Esophagus squamous epithelium (tissue), 5 donors: Measurements from ENCODE around the gene CATSPER1. TPM values are rescaled to one million over a fixed set of nuclear protein-coding genes. Genes with fewer than 3 reads are reported as not detected.

ENCODE experiments used
- DNase-seq: peaks from one replicate; lab custom pipeline; 2025; lab: John Stamatoyannopoulos, UW
- H3K27ac ChIP-seq, 4 donors: fragments of 200-600 bp; sonication (generic); one replicate each; pipeline ENCODE4 v1.5.1; 2016 to 2019; ENCODE audit warnings: mild to moderate bottlenecking in 1 of 4
- H3K27me3 ChIP-seq, 4 donors: fragments of 200-600 bp; sonication (generic); 1 replicate in 3 of 4; 2 replicates in 1 of 4; pipeline versions ENCODE4 v1.5.1 to v1.6.0; 2017 to 2021; ENCODE audit warnings: antibody characterized with exemption in 1 of 4
- H3K36me3 ChIP-seq, 3 donors: fragments of 200-600 bp; sonication (generic); one replicate each; pipeline ENCODE4 v1.5.1; 2016 to 2019
- H3K4me1 ChIP-seq, 3 donors: fragments of 200-600 bp; sonication (generic); one replicate each; pipeline ENCODE4 v1.5.1; 2017 to 2019
- H3K4me3 ChIP-seq, 4 donors: fragments of 200-600 bp; sonication (generic); 1 replicate in 3 of 4; 2 replicates in 1 of 4; pipeline ENCODE4 v1.5.1; 2016 to 2019; ENCODE audit warnings: mild to moderate bottlenecking in 2 of 4, moderate library complexity in 1 of 4
- H3K9me3 ChIP-seq, 3 donors: fragments of 200-600 bp; sonication (generic); one replicate each; pipeline ENCODE4 v1.5.1; 2016 to 2019
- CTCF ChIP-seq, 6 experiments: fragments of 450-650 bp in 4 of 6; fragments of 200-600 bp in 2 of 6; sonication (generic) in 2 of 6; IDR thresholded peaks; one replicate each; pipeline ENCODE4 v1.5.1; 2016 to 2019; ENCODE audit warnings: antibody characterized with exemption in 6 of 6, mild to moderate bottlenecking in 4 of 6, moderate library complexity in 4 of 6
- POLR2A ChIP-seq, 4 donors: fragments of 450-650 bp; IDR thresholded peaks; one replicate each; pipeline ENCODE4 v1.6.1; 2017; ENCODE audit warnings: antibody characterized with exemption in 4 of 4, mild to moderate bottlenecking in 4 of 4, moderate library complexity in 3 of 4
- WGBS, 2 donors: methylation state at CpG; one replicate each; pipeline ENCODE4 v1.1.5; 2018; 5-methylcytosine and 5-hydroxymethylcytosine counted together
- intact Hi-C: fragments of 100-400 bp; cut with DNase I; formaldehyde crosslinking; loops from one replicate; pipeline ENCODE4 v1.15.0; 2022
- total RNA-seq, 4 donors: library from RNA; depleted of rRNA; stranded (reverse); fragments of >200 nt; gene quantifications; one replicate each; pipeline ENCODE4 v1.1.0, GENCODE V29; 2016
- donor health status: DM: yes; HTN: yes; CAD: no.

The CATSPER1 gene
- not detected for total RNA-seq

GRCh38 chr11:66026017-66026529 is at the start of gene CATSPER1:
TSS of gene CATSPER1 (minus strand) at chr11:66026479. CDS start at chr11:66026379, 100 bp downstream.
- no peak for TF ChIP-seq POLR2A (IDR thresholded peaks at IDR 0.05)
- TF ChIP-seq CTCF (IDR thresholded peaks at IDR 0.05): no peak
- intact Hi-C loops: no loop called here
- H3K4me3 ChIP-seq: no peak within 1 kb of the TSS
- H3K27me3 ChIP-seq: peaks cover 0 to 16% (median 0%) of the 10 kb centered on the region in 4 donors
- no peak within 1 kb of the TSS for H3K27ac ChIP-seq
- WGBS, 2 donors: 85 to 91% methylated on average over 14 to 17 of the region's 18 CpGs
- no peaks in the 10 kb centered on the region for H3K9me3 ChIP-seq
- peaks cover 8 to 17% (median 9%) of the 10 kb centered on the region in 3 donors for H3K4me1 ChIP-seq
- H3K36me3 ChIP-seq: no peaks in the 10 kb centered on the region
- DNase-seq: no peak

- H3K9me3 ChIP-seq: no peaks in the 10 kb centered on the region
- WGBS, 2 donors: 95 to 96% methylated on average over 4 of the region's 4 CpGs
- peaks cover 0 to 42% (median 3%) of the 10 kb centered on the region in 3 donors for H3K36me3 ChIP-seq
- intact Hi-C loops: loop anchor here (5.0 kb wide), 1 partner anchor 57 kb away; no protein-coding TSS in a partner anchor
- H3K4me1 ChIP-seq: peaks cover 14 to 62% (median 29%) of the 10 kb centered on the region in 3 donors
- H3K27ac ChIP-seq: no peak overlapping the region
- no peak for TF ChIP-seq CTCF (IDR thresholded peaks at IDR 0.05)
- no peak for TF ChIP-seq POLR2A (IDR thresholded peaks at IDR 0.05)
- H3K4me3 ChIP-seq: no peak overlapping the region
- H3K27me3 ChIP-seq: no peaks in the 10 kb centered on the region
- no peak for DNase-seq
These were observed 49.0 kb upstream of the CATSPER1 start for GRCh38 chr11:66075273-66075672.

- 83 to 100% methylated on average over 1 of the region's 1 CpG for WGBS, 2 donors
- TF ChIP-seq CTCF (IDR thresholded peaks at IDR 0.05) (no peak), POLR2A (IDR thresholded peaks at IDR 0.05) (no peak)
- no peaks in the 10 kb centered on the region for H3K27me3 ChIP-seq
- intact Hi-C loops: no loop called here
- no peak overlapping the region for H3K4me3 ChIP-seq
- peaks cover 20 to 59% (median 29%) of the 10 kb centered on the region in 3 donors for H3K4me1 ChIP-seq
- H3K36me3 ChIP-seq: peaks cover 0 to 46% (median 3%) of the 10 kb centered on the region in 3 donors
- no peaks in the 10 kb centered on the region for H3K9me3 ChIP-seq
- no peak for DNase-seq
- no peak overlapping the region for H3K27ac ChIP-seq
These were observed 47.4 kb upstream of the CATSPER1 start for GRCh38 chr11:66073669-66074068.

GRCh38 chr11:66072518-66072917 is 46.2 kb upstream of the CATSPER1 start:
- no peaks in the 10 kb centered on the region for H3K9me3 ChIP-seq
- intact Hi-C loops: no loop called here
- peaks cover 0 to 57% (median 3%) of the 10 kb centered on the region in 3 donors for H3K36me3 ChIP-seq
- no peak for DNase-seq
- H3K4me1 ChIP-seq: peaks cover 23 to 67% (median 34%) of the 10 kb centered on the region in 3 donors
- WGBS, 2 donors: 74 to 78% methylated on average over 7 of the region's 8 CpGs
- H3K4me3 ChIP-seq: no peak overlapping the region
- H3K27me3 ChIP-seq: no peaks in the 10 kb centered on the region
- no peak for TF ChIP-seq POLR2A (IDR thresholded peaks at IDR 0.05)
- TF ChIP-seq CTCF (IDR thresholded peaks at IDR 0.05): no peak
- no peak overlapping the region for H3K27ac ChIP-seq

GRCh38 chr11:66072081-66072480 is 45.8 kb upstream of the CATSPER1 start:
- intact Hi-C loops: no loop called here
- H3K36me3 ChIP-seq: peaks cover 0 to 59% (median 6%) of the 10 kb centered on the region in 3 donors
- peak overlapping the region in 3 of 4 donors; percentile 59 to 75 (median 73) for H3K4me3 ChIP-seq
- H3K27me3 ChIP-seq: no peaks in the 10 kb centered on the region
- WGBS, 2 donors: 72 to 79% methylated on average over 3 of the region's 3 CpGs
- H3K9me3 ChIP-seq: no peaks in the 10 kb centered on the region
- peak overlapping the region in 3 of 4 donors; percentile 85 to 97 (median 91) for H3K27ac ChIP-seq
- no peak for DNase-seq
- TF ChIP-seq CTCF (IDR thresholded peaks at IDR 0.05): no peak
- TF ChIP-seq POLR2A (IDR thresholded peaks at IDR 0.05): no peak
- peaks cover 23 to 66% (median 34%) of the 10 kb centered on the region in 3 donors for H3K4me1 ChIP-seq
